Thymus (tissue), 11 donors: Measurements from ENCODE around the gene COQ8B. TPM values are rescaled to one million over a fixed set of nuclear protein-coding genes. Genes with fewer than 3 reads are reported as not detected.

Experiments used
- DNase-seq, 9 donors: peaks; one replicate each; pipeline ENCODE4 v3.0.0-alpha.2; 2013; ENCODE audit warnings: low spot score in 9 of 9, low read depth in 6 of 9, missing footprints in 1 of 9
- H3K27ac ChIP-seq, 2 donors: one replicate each; pipeline ENCODE4 v1.5.1; 2013; ENCODE audit warnings: control low read depth in 1 of 2, low read depth in 1 of 2, low read length in 1 of 2, mild to moderate bottlenecking in 1 of 2, moderate library complexity in 1 of 2
- H3K27me3 ChIP-seq, 2 donors: one replicate each; pipeline ENCODE4 v1.5.1; 2013; ENCODE audit warnings: low read length in 1 of 2; ENCODE audit not compliant: control insufficient read depth in 2 of 2, insufficient read depth in 1 of 2
- H3K36me3 ChIP-seq, 2 donors: one replicate each; pipeline ENCODE4 v1.5.1; 2013; ENCODE audit warnings: low read length in 1 of 2, mild to moderate bottlenecking in 1 of 2, moderate library complexity in 1 of 2; ENCODE audit not compliant: control insufficient read depth in 2 of 2, insufficient read depth in 2 of 2
- H3K4me1 ChIP-seq, 2 donors: one replicate each; pipeline ENCODE4 v1.5.1; 2013; ENCODE audit warnings: low read length in 2 of 2; ENCODE audit not compliant: control insufficient read depth in 2 of 2, insufficient read depth in 2 of 2
- H3K4me3 ChIP-seq, 2 donors: one replicate each; pipeline ENCODE4 v1.5.1; 2013; ENCODE audit warnings: low read length in 2 of 2, control low read depth in 1 of 2, mild to moderate bottlenecking in 1 of 2
- H3K9me3 ChIP-seq, 2 donors: one replicate each; pipeline ENCODE4 v1.5.1; 2013; ENCODE audit warnings: low read length in 1 of 2, mild to moderate bottlenecking in 1 of 2; ENCODE audit not compliant: control insufficient read depth in 2 of 2, insufficient read depth in 1 of 2
- WGBS: extraction: QIAGEN DNeasy Blood & Tissue Kit; methylation state at CpG from one replicate; pipeline ENCODE4 v1.1.7; 2013; 5-methylcytosine and 5-hydroxymethylcytosine counted together
- polyA plus RNA-seq: library from polyadenylated mRNA; stranded (reverse); fragments of 200-250 nt; gene quantifications from one replicate; pipeline ENCODE4 v1.2.3, GENCODE V29; 2013
- total RNA-seq: library from RNA; stranded (reverse); fragments of 120-200 nt; gene quantifications from one replicate; pipeline ENCODE4 v1.2.4, GENCODE V29; 2013
- donor health status: healthy.

Gene COQ8B
- total and polyA plus RNA-seq, 2 donors = 21.6 to 40.1 TPM

GRCh38 chr19:40685016-40685526 is 31.6 kb downstream of the COQ8B start:
- H3K36me3 ChIP-seq = peaks cover 5 to 12% of the 10 kb centered on the region in 2 donors
- no peak for DNase-seq
- H3K4me3 ChIP-seq = no peak overlapping the region
- H3K4me1 ChIP-seq = peaks cover 4 to 14% of the 10 kb centered on the region in 2 donors
- H3K27ac ChIP-seq = no peak overlapping the region
- no peaks in the 10 kb centered on the region for H3K9me3 ChIP-seq
- 96% methylated on average over 3 of the region's 3 CpGs for WGBS
- H3K27me3 ChIP-seq = no peaks in the 10 kb centered on the region

GRCh38 chr19:40684280-40684679 is 32.4 kb downstream of the COQ8B start:
- WGBS = 98% methylated on average over 32 of the region's 32 CpGs
- Histone ChIP-seq H3K4me3 (no peak overlapping the region), H3K27ac (no peak overlapping the region), H3K27me3 (no peaks in the 10 kb centered on the region), H3K9me3 (no peaks in the 10 kb centered on the region), H3K4me1 (peaks cover 0 to 6% of the 10 kb centered on the region in 2 donors), H3K36me3 (peaks cover 5 to 12% of the 10 kb centered on the region in 2 donors)
- DNase-seq = no peak

- H3K4me3 ChIP-seq = no peak overlapping the region
- DNase-seq = no peak
- no peaks in the 10 kb centered on the region for H3K4me1 ChIP-seq
- H3K27ac ChIP-seq = no peak overlapping the region
- peaks cover 5 to 12% of the 10 kb centered on the region in 2 donors for H3K36me3 ChIP-seq
- no peaks in the 10 kb centered on the region for H3K9me3 ChIP-seq
- H3K27me3 ChIP-seq = no peaks in the 10 kb centered on the region
- 97% methylated on average over 9 of the region's 9 CpGs for WGBS
Observed at GRCh38 chr19:40683437-40683836, 33.2 kb downstream of the COQ8B start.

GRCh38 chr19:40682431-40682964 is 34.2 kb downstream of the COQ8B start:
- Histone ChIP-seq H3K4me1 (no peaks in the 10 kb centered on the region), H3K27ac (no peak overlapping the region), H3K27me3 (no peaks in the 10 kb centered on the region), H3K4me3 (no peak overlapping the region), H3K9me3 (no peaks in the 10 kb centered on the region), H3K36me3 (peaks cover 5 to 17% of the 10 kb centered on the region in 2 donors)
- no peak for DNase-seq
- 97% methylated on average over 18 of the region's 18 CpGs for WGBS

GRCh38 chr19:40681039-40681438 is 35.6 kb downstream of the COQ8B start:
- Histone ChIP-seq H3K36me3 (peaks cover 5 to 23% of the 10 kb centered on the region in 2 donors), H3K27ac (no peak overlapping the region), H3K9me3 (no peaks in the 10 kb centered on the region), H3K4me3 (no peak overlapping the region), H3K4me1 (no peaks in the 10 kb centered on the region), H3K27me3 (no peaks in the 10 kb centered on the region)
- DNase-seq = no peak
- 91% methylated on average over 4 of the region's 4 CpGs for WGBS

GRCh38 chr19:40677156-40677555 is 39.5 kb downstream of the COQ8B start:
- Histone ChIP-seq H3K27ac (no peak overlapping the region), H3K36me3 (peaks cover 3 to 25% of the 10 kb centered on the region in 2 donors), H3K4me3 (no peak overlapping the region), H3K9me3 (no peaks in the 10 kb centered on the region), H3K27me3 (no peaks in the 10 kb centered on the region), H3K4me1 (peaks cover 0 to 8% of the 10 kb centered on the region in 2 donors)
- no peak for DNase-seq
- WGBS = 98% methylated on average over 23 of the region's 23 CpGs

- Histone ChIP-seq H3K27ac (no peak overlapping the region), H3K9me3 (peaks cover 0 to 10% of the 10 kb centered on the region in 2 donors), H3K4me1 (peaks cover 0 to 8% of the 10 kb centered on the region in 2 donors), H3K36me3 (peaks cover 8 to 28% of the 10 kb centered on the region in 2 donors), H3K27me3 (no peaks in the 10 kb centered on the region), H3K4me3 (no peak overlapping the region)
- WGBS = 66% methylated on average over 3 of the region's 3 CpGs
- peak in 1 of 9 donors; percentile 24 for DNase-seq
Observed at GRCh38 chr19:40674291-40674690, 42.4 kb downstream of the COQ8B start.

GRCh38 chr19:40673397-40673796 is 43.3 kb downstream of the COQ8B start:
- 91% methylated on average over 11 of the region's 11 CpGs for WGBS

GRCh38 chr19:40672573-40673299 is 44.0 kb downstream of the COQ8B start:
- H3K4me1 ChIP-seq = peaks cover 0 to 8% of the 10 kb centered on the region in 2 donors
- WGBS = 97% methylated on average over 7 of the region's 7 CpGs
- H3K27me3 ChIP-seq = no peaks in the 10 kb centered on the region
- H3K27ac ChIP-seq = no peak overlapping the region
- no peak overlapping the region for H3K4me3 ChIP-seq
- peaks cover 0 to 10% of the 10 kb centered on the region in 2 donors for H3K9me3 ChIP-seq
- DNase-seq = no peak
- peaks cover 12 to 26% of the 10 kb centered on the region in 2 donors for H3K36me3 ChIP-seq

More at GRCh38 chr19:40673397-40673796, 43.3 kb downstream of the COQ8B start:
- no peak overlapping the region for H3K27ac ChIP-seq
- H3K36me3 ChIP-seq = peaks cover 12 to 28% of the 10 kb centered on the region in 2 donors
- no peak for DNase-seq
- no peaks in the 10 kb centered on the region for H3K27me3 ChIP-seq
- no peak overlapping the region for H3K4me3 ChIP-seq
- H3K4me1 ChIP-seq = peaks cover 0 to 8% of the 10 kb centered on the region in 2 donors
- peaks cover 0 to 10% of the 10 kb centered on the region in 2 donors for H3K9me3 ChIP-seq
